Activated effector memory CD4-positive, alpha-beta T cell treated with Interleukin-2 at 50 U/mL for 16 hours (primary cell): ENCODE results near the gene MOGAT3.

Source experiments
- DNase-seq: peaks from one replicate; pipeline ENCODE4 v3.0.0-alpha.2; 2020

The MOGAT3 gene

GRCh38 chr7:101159696-101160674, 40.9 kb downstream of the MOGAT3 start:
- DNase-seq: no peak

DNA sequence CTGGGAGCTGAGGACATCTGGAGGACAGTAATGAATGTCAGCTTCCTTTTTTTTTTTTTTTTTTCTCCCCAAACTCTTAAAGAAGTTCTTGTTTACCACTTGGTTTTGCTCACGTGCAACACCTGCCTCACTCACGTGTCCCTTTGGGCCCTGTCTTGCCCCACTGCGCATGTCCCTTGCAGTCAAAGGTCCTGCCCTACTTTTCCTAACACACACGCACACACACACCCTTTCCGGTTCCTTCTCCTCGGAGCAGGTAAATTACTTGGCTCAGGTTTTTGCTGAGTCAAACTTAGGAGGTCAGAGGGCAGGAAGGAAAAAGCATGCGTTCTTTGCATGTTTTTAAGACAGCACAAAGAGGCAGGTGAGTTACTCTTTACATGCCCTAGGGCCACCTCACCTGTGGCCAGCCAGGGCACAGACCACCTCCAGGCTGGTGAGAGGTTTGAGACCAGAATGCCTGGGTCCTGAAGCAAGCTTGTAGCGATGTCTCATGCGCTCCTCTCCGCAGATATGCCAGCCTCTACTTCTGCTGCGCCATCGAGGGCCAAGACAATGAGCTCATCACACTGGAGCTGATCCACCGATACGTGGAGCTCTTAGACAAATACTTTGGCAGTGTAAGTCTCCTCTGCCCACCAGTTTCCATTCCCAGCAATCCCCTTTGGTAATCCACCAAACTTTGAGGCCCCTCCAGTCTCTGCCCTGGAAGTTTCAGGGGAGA, 43.8 kb downstream of the MOGAT3 start:
- DNase-seq: no peak

DNA sequence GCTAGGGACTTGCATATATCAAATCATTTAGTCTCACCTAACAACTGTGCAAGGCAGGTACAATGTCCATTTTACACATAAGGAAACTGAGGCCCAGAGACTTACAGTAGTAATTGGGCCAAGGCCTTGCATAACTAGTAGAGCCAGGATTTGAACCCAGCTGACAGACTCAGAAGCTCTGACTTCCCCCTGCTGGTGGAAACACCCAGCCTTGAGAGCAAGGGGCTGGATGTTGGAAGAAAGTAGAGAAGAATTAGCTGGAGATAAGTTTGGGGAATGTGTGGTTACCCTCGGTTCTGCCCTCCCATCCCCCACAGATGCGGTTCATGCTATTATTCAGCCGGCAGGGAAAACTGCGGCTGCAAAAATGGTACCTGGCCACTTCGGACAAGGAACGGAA, 44.6 kb downstream of the MOGAT3 start:
- DNase-seq: no peak

DNA sequence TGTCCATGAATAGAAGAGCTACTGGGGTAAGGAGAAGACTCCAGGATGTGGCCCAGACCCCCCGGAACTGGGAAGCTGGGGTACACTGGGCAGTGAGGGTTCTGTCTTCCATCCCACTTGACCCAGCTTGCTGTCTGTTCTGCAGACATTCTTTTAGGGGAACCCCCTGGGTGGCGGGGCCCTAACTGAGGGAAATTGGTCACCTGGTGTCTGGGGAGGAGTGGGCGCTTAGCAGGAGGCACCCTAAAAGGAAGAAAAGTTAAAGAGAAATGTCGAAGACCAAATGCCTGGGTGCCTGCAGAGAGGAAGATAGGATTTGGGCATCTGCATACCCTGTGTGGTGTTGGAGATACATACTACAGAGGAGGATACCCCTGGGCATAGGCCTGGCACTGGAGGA, 45.5 kb downstream of the MOGAT3 start:
- no peak for DNase-seq

DNA sequence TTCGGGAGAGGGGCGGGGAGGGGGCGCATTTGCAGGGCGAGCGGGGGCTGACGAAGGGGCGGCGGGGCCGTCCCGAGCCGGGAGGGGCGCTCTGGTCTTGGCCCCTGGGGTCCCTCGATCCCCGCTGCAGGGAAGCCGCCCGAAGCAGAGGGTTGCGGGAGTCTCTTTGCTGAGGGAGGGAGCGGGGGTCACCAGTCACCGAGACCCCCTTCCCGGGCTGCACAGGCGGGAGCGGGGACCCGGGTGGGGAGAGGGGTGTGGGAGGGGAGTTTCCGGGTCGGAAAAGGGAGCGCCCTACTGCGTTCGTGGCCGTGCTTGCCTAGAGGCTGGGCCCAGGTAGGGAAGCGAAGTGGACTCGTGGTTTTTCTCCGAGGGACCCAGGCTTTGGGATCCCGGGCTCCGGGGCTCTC, 46.1 kb downstream of the MOGAT3 start:
- DNase-seq: no peak

DNA sequence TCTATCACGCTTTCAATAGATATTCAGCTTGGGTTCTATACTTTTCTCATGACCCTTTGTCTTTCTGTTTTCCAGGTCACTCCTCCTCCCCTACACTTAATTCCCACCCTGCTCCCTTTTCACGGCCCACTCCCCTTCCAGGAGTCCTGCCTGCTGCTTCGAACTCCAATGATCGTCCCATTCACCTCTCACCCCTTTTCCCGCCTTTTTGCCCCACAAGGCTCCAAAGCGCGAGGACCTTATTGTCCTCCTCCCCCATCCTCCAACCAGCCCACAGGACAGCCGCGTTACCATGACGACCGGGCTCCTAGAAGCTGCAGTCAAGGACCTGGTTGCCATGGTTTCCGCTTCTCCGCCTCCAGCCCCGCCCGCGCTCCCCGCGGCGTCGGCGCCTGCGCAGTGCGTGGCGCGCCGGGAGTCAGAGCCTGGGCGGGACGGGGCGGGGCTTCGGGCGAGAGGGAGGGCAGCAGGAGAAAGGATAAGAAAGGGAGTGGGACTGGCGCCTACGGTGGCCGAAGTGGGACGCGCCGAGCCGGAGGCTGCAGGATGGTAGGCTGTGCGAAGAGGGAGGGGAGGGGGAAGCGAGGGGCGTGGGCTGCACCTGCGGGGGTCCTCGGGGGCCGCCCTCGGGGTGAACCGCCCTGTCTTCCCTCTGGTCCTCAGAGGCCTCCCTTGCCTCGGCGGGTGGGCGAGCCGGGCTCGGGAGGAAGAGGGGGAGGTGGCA, 46.7 kb downstream of the MOGAT3 start, which contains the start of gene AP1S1:
AP1S1 (plus strand) TSS at position 508 of the 724 bp plus-strand sequence; CDS start at position 547, 39 bp downstream.
- peak; percentile 85 for DNase-seq

GRCh38 chr7:101151908-101152651, 48.8 kb downstream of the MOGAT3 start:
- DNase-seq: no peak
